GM19025 (cell line): ENCODE results near the gene COLEC12.
"Not testable (repeated sequence)": the region's sequence is repeated elsewhere in the genome, so short reads cannot be mapped to it uniquely, and the experiment has no call there.

ENCODE experiments used
- ATAC-seq: cut with Tn5 transposase; IDR thresholded peaks from one replicate; pipeline ENCODE4 v1.9.1; 2021; ENCODE audit warnings: mild to moderate bottlenecking, low read depth, moderate library complexity; ENCODE audit not compliant: unreplicated experiment

Gene COLEC12

GRCh38 chr18:332721-333510 lies 167.6 kb downstream of the COLEC12 start:
- no peak for ATAC-seq

- ATAC-seq = no peak
These were observed 168.5 kb downstream of the COLEC12 start for GRCh38 chr18:332007-332406.

GRCh38 chr18:331221-331821 lies 169.2 kb downstream of the COLEC12 start:
- ATAC-seq = no peak

DNA sequence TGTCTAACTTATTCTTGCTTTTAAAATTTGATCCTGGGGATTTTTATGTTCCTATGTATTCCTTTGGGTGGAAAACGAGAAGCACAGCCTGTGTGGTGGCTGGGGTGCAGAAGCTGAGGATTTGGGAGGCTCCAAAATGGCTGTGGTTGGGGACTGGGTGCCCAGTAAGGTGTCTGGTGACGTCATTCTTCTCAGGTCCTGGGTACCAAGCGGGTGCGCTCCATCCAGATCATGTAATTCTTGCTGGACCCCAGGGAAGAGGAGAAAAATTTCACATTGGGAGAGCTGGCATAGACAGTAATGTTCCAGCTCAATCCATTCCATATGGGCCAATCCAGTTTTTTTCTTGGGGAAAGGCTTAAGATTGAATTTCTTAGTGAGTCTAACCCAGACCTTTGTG lies 171.6 kb downstream of the COLEC12 start:
- no peak for ATAC-seq

DNA sequence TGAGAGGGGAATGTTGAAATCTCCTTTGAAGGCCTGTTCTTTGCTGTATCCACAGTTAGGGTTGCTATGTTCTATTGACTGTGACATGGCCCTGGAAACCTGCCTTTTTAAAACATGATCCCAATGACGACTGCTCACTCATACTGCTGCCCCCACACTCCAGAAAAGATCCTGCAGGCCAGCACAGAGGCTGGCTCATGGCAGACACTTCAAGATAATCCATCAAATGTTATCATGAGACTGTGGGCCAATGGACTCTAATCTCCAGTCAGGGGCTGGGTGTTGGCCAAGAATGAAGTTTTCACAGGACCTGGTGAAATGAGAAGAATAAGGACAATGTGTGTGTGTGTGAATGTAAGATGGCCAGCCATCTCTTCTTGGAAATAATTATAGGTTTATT lies 173.7 kb downstream of the COLEC12 start:
- ATAC-seq = no peak

DNA sequence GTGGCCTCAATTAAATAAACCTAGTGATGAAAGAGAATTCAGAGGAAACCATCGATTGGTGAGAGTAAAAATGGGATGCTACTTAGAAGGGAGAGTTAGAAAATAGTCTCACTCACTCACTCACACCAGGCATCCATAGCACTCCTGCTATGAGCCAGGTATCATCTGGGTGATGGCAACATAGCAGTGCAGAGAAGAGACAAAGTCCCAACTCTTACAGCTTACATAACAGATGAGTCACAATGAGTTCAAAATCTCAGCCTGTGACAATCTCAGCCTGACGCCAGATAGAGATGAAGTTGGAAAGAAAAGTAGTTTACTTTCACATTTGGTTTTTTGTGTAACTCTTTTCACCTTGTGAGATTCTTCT lies 177.3 kb downstream of the COLEC12 start:
- ATAC-seq = no peak

GRCh38 chr18:321865-322467 lies 178.5 kb downstream of the COLEC12 start:
- peak; percentile 11 for ATAC-seq

GRCh38 chr18:320155-320554 lies 180.3 kb downstream of the COLEC12 start:
- no peak for ATAC-seq

GRCh38 chr18:319720-320119 lies 180.8 kb downstream of the COLEC12 start:
- no peak for ATAC-seq

GRCh38 chr18:318791-319291 lies 181.7 kb downstream of the COLEC12 start:
- ATAC-seq = no peak

GRCh38 chr18:317618-318017 lies 182.9 kb downstream of the COLEC12 start:
- ATAC-seq = no peak

- ATAC-seq = no peak
These were observed 184.1 kb downstream of the COLEC12 start for GRCh38 chr18:316393-316792.

GRCh38 chr18:313931-314330 lies 186.6 kb downstream of the COLEC12 start:
- no peak for ATAC-seq

- no peak for ATAC-seq
These were observed 188.1 kb downstream of the COLEC12 start for GRCh38 chr18:312415-312814.

- ATAC-seq = no peak
These were observed 190.5 kb downstream of the COLEC12 start for GRCh38 chr18:310042-310441.

DNA sequence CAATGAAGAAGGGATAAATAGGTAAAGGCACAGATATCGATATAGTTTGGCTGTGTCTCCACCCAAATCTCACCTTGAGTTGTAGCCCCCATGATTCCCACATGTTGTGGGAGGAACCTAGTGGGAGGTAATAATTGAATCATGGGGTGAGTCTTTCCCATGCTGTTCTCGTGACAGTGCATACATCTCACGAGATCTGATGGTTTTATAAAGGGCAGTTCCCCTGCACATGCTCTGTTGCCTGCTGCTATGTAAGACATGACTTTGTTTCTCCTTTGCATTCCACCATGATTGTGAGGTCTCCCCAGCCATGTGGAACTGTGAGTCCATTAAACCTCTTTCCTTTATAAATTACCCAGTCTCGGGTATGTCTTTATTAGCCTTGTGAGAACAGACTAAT lies 192.4 kb downstream of the COLEC12 start:
- not testable (repeated sequence) for ATAC-seq

DNA sequence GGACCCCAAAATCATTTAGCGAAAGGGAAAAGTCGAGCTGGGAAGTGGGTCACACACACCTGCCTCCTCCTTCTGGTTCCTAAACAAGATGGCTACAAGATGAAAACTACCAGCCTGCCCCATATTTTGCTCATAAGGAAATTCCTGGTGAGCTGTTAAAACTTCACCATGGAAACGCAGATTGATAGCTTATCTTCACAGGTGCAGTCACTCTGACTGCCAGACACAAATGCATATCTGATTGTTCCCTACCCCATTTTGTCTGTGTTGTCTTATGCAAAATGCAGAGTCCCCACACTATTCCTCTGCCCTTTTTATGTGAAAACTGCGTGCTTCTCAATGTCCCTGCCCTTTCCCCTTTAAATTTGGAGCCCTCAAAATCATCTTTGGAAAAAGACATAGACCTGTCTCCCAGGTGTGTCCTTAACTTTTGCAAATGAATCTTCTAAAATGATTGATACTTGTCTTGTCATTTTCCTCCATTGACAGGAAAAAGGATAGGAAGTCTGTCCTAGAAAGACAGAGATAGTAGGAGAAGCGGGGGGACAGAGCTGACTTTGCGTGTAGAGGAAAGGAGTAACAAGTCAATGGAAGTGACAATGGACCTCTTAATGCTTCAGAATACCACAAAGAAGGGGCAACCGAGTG lies 193.8 kb downstream of the COLEC12 start:
- ATAC-seq = no peak

DNA sequence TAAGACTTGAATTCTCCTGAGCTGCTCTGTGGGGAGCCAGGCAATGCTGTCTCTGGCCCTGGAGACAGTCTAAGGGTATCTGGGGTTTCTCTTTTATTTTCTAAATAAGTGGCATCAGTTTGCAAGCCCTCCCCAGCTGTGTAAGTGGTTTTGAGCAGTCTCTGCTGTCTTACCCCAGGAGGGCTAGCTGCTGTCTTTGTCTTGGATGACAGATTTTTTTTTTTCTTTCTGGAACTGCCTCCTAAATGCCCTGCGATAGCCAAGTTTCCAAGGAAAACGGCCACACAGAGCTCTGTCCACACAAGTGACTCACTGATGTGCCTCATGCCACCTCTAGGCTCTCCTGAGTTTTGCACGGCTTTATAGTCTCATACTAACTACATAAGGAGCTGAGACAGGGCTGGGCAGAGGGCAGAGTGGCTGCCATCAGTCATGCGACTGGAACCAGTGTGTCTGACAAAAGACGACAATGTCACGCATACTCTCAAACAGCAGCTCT lies 195.4 kb downstream of the COLEC12 start:
- no peak for ATAC-seq

DNA sequence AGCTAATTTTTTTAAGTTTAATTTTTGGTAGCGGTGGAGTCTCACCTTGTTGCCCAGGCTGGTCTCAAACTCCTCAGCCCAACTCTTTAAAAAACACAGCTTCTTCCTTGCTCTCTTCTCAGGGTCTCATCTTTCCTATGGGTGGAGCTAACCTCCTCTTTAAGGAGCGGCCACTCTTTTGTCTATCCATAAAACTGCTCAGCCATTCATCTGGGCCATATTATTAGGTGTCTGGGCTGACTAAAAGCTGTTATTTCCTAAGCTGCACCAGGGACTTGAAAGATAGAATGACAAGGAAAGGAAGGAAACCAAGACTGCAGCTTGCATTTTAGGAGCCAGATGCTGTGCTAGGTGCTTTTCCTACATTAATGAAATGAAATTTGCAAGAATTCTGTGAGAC lies 196.9 kb downstream of the COLEC12 start:
- no peak for ATAC-seq

DNA sequence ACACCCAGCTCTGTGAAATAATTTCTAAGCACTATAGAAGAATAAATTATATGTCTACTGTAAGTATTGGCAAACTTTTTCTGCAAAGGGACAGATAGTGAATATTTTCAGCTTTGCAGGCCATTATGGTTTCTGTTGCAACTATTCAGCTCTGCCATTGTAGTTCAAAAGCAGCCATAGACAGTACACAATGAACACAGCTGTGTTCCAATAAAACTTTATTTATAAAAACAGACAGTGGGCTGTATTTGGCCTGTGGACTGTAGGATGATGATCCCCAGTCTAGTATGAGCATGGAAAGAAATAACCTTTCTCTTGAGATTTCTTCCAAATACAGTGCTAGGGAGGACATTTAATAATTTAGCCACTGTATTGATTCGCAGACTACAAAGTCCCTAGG lies 197.5 kb downstream of the COLEC12 start:
- ATAC-seq = no peak

DNA sequence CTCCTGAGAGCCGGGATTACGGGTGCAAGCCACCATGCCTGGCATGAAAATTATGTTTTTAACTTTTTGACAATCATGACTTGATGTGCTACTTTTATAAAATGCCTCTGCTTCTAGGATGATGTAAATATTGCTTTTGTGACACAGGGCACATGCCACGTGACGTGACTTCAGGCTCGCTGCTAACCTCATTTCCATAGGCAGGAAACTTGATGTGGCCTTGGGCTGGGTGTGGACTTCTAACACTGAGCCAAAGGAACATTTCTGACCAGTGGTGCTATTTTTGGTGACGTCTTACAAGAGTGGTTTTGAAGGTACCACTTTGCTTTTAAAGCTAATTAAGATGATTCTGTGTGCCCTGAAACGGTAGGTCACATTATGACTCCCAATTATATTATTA lies 198.4 kb downstream of the COLEC12 start:
- ATAC-seq = no peak
